Activated effector memory CD4-positive, alpha-beta T cell treated with anti-CD3 and anti-CD28 coated beads, Interleukin-2, amount 50 U/mL, for 16 hours (primary cell): ENCODE results near the gene ARID2.

ENCODE experiments used
- DNase-seq: peaks from one replicate; pipeline ENCODE4 v3.0.0-alpha.2; 2020

Gene ARID2

DNA sequence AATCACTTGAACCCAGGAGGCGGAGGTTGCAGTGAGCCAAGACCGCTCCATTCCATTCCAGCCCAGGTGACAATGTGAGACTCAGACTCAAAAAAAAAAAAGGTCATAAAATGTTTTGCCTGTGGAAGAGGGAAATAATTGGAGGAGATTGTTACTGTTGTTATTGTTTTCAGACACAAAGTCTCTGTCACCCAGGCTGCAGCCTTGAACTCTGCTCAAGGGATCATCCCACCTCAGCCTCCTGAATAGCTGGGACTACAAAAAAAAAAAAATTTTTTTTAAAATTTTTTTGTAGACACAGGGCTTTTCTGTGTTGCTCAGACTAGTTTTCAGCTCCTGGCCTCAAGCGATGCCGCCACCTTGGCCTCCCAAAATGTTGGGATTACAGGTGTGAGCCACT lies 33.9 kb downstream of the ARID2 start:
- DNase-seq = no peak

DNA sequence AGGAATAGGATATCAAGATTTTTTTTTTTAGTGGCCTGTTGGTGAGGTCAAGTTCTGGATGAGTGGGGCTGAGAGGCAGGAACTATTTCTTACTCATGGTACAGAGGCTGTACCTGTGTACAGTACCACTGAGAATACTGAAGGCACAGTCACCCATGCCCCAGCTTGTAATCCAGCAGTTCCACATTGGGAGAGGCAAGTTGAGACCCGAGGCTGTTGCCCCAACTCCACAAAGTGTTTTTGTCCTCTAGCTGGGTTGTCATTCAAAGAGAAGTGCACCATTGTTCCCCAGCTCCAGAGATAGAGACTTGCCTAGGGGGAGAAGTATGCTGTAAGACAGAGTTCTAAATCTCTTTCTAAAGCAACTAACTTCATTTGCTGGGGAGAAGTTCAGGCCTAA lies 38.7 kb downstream of the ARID2 start:
- DNase-seq = no peak

DNA sequence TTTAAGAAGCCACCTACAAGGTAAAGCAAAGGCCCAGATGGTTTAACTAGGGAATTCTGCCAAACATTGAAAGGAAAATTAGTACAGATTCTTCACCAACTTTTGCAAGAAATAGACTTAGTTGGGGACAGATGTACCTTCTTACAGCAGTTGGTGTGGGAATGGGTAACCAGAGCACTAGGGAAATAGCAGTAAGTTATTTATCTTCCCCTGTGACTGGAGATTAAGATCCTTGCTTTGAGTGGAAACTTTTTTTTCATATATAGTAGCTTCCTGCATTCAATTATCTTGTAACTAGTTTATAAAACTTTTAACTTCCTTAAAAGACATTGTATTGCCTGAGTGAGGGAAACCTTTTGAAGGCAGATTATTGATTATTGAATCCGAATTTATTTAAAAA lies 44.2 kb downstream of the ARID2 start:
- no peak for DNase-seq

DNA sequence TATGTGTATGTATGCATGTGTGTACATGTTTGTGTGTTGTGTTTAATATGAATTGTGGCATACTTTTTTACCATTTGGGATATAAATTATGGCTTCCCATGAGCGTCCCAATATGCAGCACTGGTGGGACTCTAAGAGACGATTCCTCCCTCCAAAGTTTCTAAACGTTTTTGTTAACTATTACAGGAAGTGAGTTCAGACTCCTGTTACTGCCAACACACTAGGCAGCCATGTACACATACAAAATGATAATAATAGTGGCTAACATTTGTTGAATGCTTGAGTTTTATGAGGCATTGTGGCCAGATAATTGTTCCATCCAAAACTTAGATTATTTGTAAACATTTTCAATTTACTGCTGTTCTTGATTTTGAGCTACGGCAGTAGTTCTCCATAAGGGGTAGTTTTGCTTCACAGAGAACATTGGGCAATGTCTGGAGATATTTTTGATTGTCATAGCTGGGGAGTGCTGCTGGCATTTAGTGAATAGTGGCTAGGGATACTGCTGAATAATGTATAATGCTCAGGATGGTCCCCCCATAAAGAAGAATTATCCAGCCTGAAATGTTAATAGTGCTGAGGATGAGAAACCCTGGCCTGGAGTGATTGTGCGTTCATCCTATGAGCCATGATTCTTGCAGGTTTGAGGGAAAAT lies 45.1 kb downstream of the ARID2 start:
- DNase-seq = no peak

DNA sequence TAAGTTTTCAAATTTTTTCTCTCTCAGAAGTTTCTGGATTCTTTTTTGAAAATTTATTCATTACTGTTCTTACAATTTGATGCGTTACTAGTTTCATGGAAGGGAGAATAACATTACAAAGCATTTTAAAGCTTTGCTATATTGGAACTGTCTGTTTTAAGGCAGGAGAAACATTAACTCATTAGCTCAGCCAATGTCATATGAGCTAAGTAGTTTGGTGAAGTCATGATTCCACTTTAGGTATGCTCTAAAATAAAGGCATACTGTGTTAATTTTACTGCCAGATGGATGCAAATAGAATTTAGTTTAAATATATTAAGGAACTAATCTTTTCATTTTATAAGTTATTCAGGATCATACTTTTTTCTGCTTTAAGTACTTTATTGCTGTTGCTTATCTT lies 46.0 kb downstream of the ARID2 start:
- DNase-seq = no peak

DNA sequence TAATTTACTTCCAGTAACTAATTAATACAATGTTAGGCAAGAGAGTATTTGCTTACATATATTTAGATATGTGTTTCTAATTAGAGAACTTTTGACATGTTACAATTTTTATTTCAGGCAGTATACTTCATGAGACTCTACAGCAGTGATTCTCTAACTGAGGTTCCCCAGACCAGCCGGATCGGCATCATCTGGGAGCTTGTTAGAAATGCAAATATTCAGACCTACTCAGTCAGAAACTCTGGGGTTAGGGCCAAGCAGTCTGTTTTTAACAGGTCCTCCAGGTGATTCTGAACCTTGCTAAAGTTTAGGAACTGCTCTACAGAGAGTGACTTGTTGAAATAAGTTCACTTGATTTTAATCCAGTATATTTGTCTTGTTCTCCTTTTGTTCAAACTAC lies 46.5 kb downstream of the ARID2 start:
- DNase-seq = no peak

DNA sequence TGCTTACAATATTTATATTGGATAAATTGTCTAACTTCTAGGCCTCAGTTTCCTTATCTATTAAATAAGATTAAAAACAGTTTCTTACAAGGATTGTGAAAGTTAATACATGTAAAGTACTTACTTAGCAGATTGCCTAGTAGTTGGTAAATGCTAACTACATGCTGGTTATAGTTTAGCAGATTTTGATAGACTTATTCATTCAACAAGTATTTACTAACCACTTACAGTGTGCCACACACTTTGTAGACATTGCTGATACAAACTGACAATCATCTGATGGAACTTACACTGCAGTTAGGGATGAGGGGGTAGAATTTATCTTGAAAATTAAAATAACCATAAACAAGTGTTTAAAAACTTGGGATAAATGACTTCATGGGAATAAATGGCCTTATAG lies 50.4 kb downstream of the ARID2 start:
- no peak for DNase-seq

DNA sequence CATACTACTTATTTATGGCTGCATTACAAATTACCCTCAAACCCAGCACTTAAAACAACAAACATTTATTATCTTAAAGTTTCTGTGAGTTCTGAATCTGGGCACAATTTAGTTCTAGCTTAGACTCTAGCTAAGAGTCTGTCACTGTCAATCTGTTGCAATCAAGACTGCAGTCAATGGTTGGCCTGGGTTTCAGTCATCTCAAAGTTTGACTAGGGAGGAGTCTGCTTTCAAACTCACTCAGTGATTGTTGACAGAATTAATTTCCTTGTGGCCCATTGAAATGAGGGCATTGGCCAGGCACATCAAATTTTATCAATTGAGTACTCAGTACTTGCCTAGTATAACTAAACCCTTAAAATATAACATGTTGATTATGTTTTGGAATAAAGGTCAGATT lies 51.6 kb downstream of the ARID2 start:
- no peak for DNase-seq

DNA sequence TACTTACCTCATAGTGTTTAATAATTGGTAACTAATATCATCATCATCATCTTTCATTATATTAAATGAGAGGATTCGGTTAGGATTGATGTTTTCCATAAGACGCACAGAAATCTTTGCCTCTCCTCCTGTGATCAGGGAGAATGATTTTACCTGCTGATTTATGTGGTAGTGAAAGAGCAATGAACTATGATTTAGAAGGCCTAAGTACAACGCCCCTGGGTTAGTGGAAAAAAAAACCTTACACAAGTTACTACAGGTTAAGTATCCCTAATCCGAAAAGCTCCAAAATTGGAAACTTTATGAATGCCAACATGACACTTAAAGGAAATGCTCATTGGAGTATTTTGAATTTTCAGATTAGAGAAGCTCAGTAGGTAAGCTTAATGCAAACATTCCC lies 55.8 kb downstream of the ARID2 start:
- DNase-seq = no peak

DNA sequence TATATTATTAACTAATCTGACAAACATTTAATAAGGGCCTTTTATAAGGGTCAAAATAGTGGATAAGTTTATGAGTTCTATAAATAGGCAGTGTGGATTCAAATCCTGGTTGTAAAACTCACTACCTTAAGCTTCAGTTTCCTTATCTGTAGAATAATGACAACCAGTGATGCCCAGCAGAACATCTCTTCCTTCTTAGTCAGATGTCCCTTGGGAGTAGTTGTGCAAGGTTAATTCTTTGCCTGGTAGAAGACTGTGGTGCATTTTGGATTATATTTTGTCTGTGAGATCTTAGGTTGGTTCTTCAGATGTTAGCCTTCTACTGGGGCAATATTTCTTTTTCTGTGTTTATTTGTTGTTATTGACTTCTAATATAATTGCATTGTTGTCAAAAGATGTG lies 59.5 kb downstream of the ARID2 start:
- no peak for DNase-seq

DNA sequence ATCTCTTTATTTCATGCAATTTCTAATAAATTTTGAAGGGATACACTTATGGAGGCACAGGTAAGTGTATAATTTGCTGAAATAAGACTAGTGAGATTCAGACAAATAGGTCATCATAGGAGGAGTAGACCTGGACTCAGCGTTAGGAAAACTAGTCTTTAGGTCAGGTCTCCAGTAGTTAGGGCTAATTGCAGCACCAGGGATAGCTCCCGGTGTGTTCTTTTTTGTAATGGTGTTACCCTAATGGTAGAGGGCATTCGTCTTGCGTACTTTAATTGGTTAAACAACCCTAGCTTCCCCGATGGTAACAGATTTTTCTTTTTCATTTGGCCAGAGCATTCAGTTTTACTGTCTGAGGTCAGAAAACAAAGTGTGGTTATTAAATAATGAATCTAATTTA lies 64.9 kb downstream of the ARID2 start:
- DNase-seq = no peak

DNA sequence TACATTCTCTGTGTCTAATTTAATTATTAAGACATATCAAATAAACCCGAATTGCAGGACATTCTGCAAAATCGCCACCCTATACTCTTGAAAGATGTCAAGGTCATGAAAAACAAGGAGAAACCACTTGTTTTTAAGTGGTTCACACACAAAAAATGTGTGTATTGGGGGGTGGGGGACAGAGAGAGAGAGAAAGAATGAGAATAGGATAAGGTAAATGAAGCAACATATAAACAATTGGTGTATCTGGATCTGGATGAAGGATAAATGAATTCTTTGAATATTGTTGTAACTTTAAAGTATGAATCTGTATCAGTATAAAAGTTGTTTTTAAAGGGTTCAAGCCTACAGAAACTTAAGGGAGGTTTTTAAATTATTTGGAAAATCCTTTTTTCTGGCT lies 72.1 kb downstream of the ARID2 start:
- DNase-seq = no peak

DNA sequence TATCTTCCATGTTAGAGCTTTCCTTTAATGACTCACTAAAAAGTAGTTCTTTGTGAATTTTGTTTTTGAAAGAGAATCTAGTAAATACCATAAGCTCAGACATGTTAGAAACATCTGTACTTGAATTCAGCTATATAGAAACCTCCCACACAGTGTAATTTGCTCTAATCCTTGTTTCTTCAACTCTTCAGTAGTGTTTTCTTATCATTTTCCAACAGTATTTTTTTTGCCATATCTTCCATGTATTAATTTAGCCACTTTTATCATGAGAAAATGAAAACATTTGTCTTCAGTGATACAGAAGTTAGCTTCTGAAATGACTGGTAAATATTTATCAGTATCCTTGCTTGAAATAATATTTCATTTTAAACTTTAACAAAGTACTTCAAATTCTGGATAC lies 73.6 kb downstream of the ARID2 start:
- no peak for DNase-seq

DNA sequence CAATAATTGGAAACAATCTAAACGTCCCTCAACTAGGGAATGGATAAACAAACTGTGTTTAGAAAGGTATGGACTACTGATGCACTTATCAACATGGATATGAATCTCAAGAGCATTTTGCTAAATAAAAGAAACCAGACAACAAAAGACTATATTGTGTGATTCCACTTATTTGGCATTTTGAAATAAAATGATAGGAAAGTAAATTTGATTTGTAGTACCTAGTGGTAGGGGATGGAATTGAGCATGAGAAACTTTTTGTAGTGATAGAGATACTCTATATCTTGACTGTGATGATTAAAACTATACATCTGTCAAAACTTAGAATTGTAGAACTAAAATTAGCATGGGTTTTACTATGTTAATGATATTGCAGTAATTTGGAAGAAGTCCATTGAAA lies 87.1 kb downstream of the ARID2 start:
- no peak for DNase-seq

DNA sequence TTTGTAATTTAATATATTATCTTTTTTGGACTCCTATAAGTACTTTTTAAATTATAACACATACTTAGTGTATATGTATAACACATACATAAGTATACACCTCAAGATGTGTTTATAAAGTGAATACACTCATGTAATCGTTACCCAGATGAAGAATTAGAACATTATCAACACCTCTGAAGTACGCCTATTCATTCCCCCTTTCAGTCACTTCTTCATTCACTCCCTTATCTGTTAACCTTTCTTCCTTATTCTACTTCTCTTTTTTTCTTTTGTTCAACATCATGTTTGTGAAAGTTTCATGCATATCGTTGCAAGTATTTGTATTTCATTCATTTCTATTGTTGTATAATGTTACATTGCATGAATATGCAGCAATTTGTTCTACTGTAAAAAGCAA lies 98.5 kb downstream of the ARID2 start:
- no peak for DNase-seq

DNA sequence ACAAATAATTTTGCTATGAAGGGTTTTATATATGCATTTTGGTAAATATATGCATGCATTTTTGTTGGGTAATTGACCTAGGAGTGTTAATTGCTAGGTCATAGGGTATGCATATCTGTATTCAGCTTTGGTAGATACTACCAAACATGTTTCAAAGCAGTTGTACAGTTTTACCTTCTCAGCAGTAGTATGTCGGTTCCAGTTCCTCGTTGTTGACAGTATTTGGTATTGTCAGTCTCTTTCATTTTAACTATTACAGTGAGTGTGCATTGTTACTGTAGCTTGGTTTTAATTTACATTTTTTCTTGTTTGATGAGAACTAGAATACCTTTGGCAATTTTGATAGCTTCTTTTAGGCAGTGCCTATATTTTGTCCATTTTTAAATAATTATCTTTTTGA lies 98.9 kb downstream of the ARID2 start:
- DNase-seq = no peak

DNA sequence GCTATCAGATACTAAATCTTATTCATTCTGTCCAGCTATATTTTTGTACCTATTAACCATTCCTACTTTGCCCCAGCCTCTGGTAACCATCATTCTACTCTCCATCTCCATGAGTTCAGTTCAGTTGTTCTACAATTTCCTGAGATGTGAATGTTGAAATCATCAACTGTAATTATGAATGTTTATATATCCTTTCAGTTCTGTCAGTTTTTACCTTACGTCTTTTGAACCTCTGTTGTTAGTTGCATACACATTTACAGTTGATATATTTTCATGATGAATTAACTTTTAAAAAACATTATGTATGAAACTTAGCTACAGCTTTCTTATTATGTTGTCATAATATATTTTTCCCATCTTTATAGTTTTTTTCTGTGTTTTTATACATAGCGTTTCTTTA lies 102.1 kb downstream of the ARID2 start:
- DNase-seq = no peak

DNA sequence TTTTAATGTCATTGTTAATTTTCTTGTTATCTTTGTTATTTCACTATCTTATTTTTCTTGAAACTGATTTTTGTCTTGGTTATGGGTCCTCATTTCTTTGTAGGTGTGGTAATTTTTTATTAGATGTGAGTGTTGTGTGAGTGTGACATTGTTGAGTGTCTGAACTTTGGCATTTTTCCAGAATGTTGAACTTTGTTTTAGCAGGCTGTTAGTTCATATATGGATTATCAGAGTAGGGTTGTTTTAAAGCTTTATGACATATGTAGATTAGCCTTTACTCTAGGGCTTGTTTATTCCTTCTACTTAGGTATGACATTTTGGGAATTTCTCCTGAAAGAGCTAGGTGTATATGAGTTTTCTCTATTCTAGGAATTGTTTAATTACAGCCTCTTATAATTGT lies 103.9 kb downstream of the ARID2 start:
- DNase-seq = no peak

DNA sequence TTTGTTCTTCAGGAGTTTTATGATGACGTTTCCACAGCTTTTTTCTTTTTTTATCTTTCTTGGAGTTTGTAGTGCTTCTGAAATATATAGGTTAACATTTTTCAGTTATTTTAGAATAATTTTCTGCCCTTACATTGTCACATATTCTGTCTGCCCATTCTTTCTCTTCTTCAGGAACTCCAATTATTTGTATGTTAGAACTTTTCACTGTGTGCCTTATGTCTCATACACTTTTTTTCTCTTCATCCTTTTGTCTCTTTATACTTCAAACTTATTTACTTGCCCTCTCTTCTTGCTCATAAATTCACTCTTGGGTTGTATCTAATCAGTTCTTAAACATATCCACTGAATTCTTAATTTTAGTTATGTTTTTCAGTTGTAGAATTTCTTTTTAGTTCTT lies 105.3 kb downstream of the ARID2 start:
- no peak for DNase-seq

DNA sequence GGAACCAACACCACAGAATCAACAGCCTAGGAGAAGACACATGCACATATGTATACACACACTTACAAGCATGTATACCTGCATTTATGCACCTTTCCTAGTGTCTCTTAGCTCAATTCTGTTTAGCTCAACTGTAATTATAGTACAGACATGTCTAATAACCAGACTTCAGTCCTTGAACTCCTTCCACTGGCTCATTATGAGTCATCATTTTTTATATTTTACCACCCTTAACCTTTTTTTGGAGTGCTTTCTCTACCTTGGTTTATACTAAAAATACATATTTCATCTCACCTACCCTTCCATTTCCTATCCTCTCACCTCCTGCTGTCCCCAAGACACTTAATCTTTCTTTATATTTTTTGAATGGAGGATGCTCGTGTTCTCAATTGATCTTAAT lies 110.4 kb downstream of the ARID2 start:
- no peak for DNase-seq

DNA sequence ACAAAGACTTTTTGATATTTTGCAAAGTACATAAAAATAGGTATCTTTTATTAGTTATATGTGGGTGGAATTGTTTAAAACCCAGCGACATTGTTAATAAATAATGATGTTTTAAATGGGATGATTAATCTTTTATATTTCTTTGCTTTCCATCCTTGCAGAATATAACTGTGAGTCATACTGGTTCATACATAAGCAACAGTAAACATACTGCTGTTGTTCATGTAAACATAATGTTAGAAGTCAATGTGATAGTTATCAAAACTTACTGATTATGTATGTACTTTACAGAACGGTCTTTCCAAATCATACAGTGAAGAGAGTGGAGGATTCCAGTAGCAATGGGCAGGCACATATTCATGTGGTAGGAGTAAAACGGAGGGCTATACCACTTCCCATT lies 119.8 kb downstream of the ARID2 start:
- no peak for DNase-seq

DNA sequence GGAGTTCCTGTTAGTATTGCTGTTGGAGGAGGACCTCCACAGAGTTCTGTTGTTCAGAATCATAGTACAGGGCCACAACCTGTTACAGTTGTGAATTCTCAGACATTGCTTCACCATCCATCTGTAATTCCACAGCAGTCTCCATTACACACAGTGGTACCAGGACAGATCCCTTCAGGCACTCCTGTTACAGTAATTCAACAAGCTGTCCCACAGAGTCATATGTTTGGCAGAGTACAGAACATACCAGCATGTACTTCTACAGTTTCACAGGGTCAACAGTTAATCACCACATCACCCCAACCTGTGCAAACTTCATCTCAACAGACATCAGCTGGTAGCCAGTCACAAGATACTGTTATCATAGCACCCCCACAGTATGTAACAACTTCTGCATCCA lies 120.8 kb downstream of the ARID2 start:
- no peak for DNase-seq

DNA sequence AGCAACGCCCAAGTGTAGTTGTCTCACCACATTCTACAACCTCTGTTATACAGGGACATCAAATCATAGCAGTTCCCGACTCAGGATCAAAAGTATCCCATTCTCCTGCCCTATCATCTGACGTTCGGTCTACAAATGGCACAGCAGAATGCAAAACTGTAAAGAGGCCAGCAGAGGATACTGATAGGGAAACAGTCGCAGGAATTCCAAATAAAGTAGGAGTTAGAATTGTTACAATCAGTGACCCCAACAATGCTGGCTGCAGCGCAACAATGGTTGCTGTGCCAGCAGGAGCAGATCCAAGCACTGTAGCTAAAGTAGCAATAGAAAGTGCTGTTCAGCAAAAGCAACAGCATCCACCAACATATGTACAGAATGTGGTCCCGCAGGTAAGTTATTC lies 123.0 kb downstream of the ARID2 start:
- no peak for DNase-seq

DNA sequence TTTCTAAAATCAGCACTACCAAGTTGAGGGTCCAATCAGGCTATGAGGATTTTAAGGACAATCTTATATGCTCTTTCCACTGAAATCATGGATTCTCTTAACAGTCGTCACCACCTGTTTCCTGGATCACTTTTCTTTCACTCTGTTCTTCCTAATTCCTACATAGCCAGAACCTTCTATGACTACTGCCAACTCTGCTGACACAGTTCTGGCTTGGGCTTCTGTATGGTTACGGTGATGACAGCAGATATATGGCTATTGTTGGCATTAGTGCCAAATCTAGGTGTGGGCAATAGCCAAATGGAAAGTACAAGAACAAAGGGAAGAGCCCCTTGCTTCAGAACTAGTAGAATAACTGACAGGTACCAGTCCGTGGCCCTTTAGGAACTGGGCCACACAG lies 124.0 kb downstream of the ARID2 start:
- DNase-seq = no peak

DNA sequence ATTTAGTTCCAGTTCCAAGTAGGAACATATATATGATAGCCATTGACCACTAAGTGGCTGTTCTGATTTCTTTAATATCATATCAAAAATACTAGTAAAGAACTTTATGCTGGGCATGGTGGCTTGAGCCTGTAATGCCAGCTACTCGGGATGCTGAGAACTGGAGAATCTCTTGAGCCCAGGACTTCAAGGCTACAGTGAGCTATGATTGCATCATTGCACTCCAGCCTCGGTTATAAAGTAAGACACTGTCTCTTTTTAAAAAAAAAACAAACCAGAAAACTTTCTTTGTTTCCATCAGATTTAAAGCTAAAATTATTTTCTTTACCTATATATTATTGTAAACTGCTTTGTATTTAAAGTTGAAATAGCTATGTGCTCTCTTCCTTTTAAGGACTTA lies 133.8 kb downstream of the ARID2 start:
- no peak for DNase-seq

DNA sequence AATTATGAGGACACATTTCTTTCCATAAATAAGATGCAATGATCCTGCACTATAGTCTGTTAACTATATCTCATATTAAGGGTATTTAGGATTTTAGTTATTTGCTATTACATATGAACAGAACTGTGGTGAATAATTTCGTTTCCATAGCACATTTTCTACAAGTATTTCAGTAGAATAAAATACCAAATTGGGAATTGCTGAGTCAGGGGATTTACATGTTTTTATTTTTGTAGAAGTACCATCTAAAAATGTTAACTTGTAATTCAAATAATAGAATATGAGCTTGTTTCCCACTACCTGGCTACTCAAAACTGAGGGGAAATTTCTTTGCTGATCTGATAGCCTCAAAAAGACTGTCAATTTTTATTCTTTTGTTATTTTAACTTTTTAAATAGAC lies 136.8 kb downstream of the ARID2 start:
- no peak for DNase-seq
